ENCODE results near the gene PRR36.

- TF ChIP-seq GATA2 (IDR thresholded peaks at IDR 0.05; ENCODE audit: low read depth, low read length) = no peak
- TF ChIP-seq GATA3 (IDR thresholded peaks at IDR 0.05; ENCODE audit: low read depth, low read length) = no peak
These were observed 21.1 kb downstream of the PRR36 start for GRCh38 chr19:7852851-7853769.
